ENCODE results near the gene TM7SF3.

Gene TM7SF3

GRCh38 chr12:26954027-26954426, 60.2 kb downstream of the TM7SF3 start:
- H3K4me3 ChIP-seq (IDR thresholded peaks at IDR 0.05; ENCODE audit: insufficient read depth, low read depth, low read length), result no peak overlapping the region
- no peaks in the 10 kb centered on the region for H4K20me1 ChIP-seq (ENCODE audit: insufficient read depth)
- no peak overlapping the region for H2AFZ ChIP-seq (ENCODE audit: low read depth)
- peaks cover 23% of the 10 kb centered on the region; the same call in 1 of the 2 replicates for H3K79me2 ChIP-seq (ENCODE audit: insufficient read depth, low read depth)
- TF ChIP-seq CTCF (conservative IDR thresholded peaks at IDR 0.05; ENCODE audit: low read depth, low read length), result no peak
- H3K9ac ChIP-seq, result no peak overlapping the region
- H3K36me3 ChIP-seq (ENCODE audit: insufficient read depth), result no peaks in the 10 kb centered on the region
- peaks cover 12% of the 10 kb centered on the region for H3K4me1 ChIP-seq (ENCODE audit: low read depth, poor library complexity, severe bottlenecking)
- H3K27ac ChIP-seq, result no peak overlapping the region
- H3K4me2 ChIP-seq, result 0 out of 2 replicates have a peak overlapping the region, but pooled peaks have one; percentile 3
- H3K27me3 ChIP-seq (ENCODE audit: insufficient read depth, low read depth), result no peaks in the 10 kb centered on the region

- H3K27ac ChIP-seq, result no peak overlapping the region
- TF ChIP-seq CTCF (conservative IDR thresholded peaks at IDR 0.05; ENCODE audit: low read depth, low read length), result no peak
- peaks cover 24% of the 10 kb centered on the region; the same call in 1 of the 2 replicates for H3K79me2 ChIP-seq (ENCODE audit: insufficient read depth, low read depth)
- H3K4me3 ChIP-seq (IDR thresholded peaks at IDR 0.05; ENCODE audit: insufficient read depth, low read depth, low read length), result no peak overlapping the region
- no peaks in the 10 kb centered on the region for H4K20me1 ChIP-seq (ENCODE audit: insufficient read depth)
- H2AFZ ChIP-seq (ENCODE audit: low read depth), result no peak overlapping the region
- no peaks in the 10 kb centered on the region for H3K27me3 ChIP-seq (ENCODE audit: insufficient read depth, low read depth)
- H3K9ac ChIP-seq, result no peak overlapping the region
- H3K36me3 ChIP-seq (ENCODE audit: insufficient read depth), result no peaks in the 10 kb centered on the region
- peaks cover 12% of the 10 kb centered on the region for H3K4me1 ChIP-seq (ENCODE audit: low read depth, poor library complexity, severe bottlenecking)
- peak overlapping the region; percentile 3; the same call in 1 of the 2 replicates for H3K4me2 ChIP-seq
These were observed 60.7 kb downstream of the TM7SF3 start for GRCh38 chr12:26953447-26953846.

GRCh38 chr12:26948309-26948708, 65.9 kb downstream of the TM7SF3 start:
- H3K4me2 ChIP-seq, result no peak overlapping the region
- H3K9ac ChIP-seq, result no peak overlapping the region
- no peak overlapping the region for H3K4me3 ChIP-seq (IDR thresholded peaks at IDR 0.05; ENCODE audit: insufficient read depth, low read depth, low read length)
- H3K4me1 ChIP-seq (ENCODE audit: low read depth, poor library complexity, severe bottlenecking), result peaks cover 12% of the 10 kb centered on the region
- no peaks in the 10 kb centered on the region for H3K27me3 ChIP-seq (ENCODE audit: insufficient read depth, low read depth)
- H3K36me3 ChIP-seq (ENCODE audit: insufficient read depth), result no peaks in the 10 kb centered on the region
- H4K20me1 ChIP-seq (ENCODE audit: insufficient read depth), result no peaks in the 10 kb centered on the region
- H2AFZ ChIP-seq (ENCODE audit: low read depth), result no peak overlapping the region
- no peak overlapping the region for H3K27ac ChIP-seq
- H3K79me2 ChIP-seq (ENCODE audit: insufficient read depth, low read depth), result peaks cover 76% of the 10 kb centered on the region; the same call in 1 of the 2 replicates
- TF ChIP-seq CTCF (conservative IDR thresholded peaks at IDR 0.05; ENCODE audit: low read depth, low read length), result no peak

- Histone ChIP-seq H3K4me1 (ENCODE audit: low read depth, poor library complexity, severe bottlenecking) (peaks cover 53% of the 10 kb centered on the region), H2AFZ (ENCODE audit: low read depth) (no peak overlapping the region), H3K9ac (no peak overlapping the region; the same call in 1 of the 2 replicates), H3K36me3 (ENCODE audit: insufficient read depth) (no peaks in the 10 kb centered on the region), H3K4me3 (IDR thresholded peaks at IDR 0.05; ENCODE audit: insufficient read depth, low read depth, low read length) (no peak overlapping the region), H3K4me2 (peak overlapping the region; percentile 94), H3K27me3 (ENCODE audit: insufficient read depth, low read depth) (no peaks in the 10 kb centered on the region), H4K20me1 (ENCODE audit: insufficient read depth) (no peaks in the 10 kb centered on the region; the same call in 1 of the 2 replicates), H3K27ac (peak overlapping the region; percentile 71; the same call in 1 of the 2 replicates), H3K79me2 (ENCODE audit: insufficient read depth, low read depth) (peaks cover 94% of the 10 kb centered on the region)
- TF ChIP-seq CTCF (conservative IDR thresholded peaks at IDR 0.05; ENCODE audit: low read depth, low read length), result no peak
These were observed 73.0 kb downstream of the TM7SF3 start for GRCh38 chr12:26941215-26941594.
